Coronary artery (tissue), 2 donors: ENCODE results near the gene PTPRE.
A peak's percentile ranks its signal among the peaks of the same experiment; 100 is the strongest.

Experiments
- DNase-seq: peaks from one replicate; pipeline ENCODE4 v3.0.0-alpha.2; 2017; ENCODE audit warnings: low spot score
- H3K27ac ChIP-seq, 2 donors: fragments of 200-600 bp; sonication (generic); one replicate each; pipeline ENCODE4 v1.5.1; 2016 to 2019
- H3K4me3 ChIP-seq: fragments of 200-600 bp; sonication (generic); 2 replicates; pipeline ENCODE4 v1.5.1; 2016; ENCODE audit warnings: mild to moderate bottlenecking, moderate library complexity
- TF ChIP-seq, protein P1 (sequence below): fragments of 200-600 bp; sonication (generic); IDR thresholded peaks from one replicate; pipeline ENCODE4 v1.5.1; 2019; ENCODE audit warnings: antibody characterized with exemption

The PTPRE gene

DNA sequence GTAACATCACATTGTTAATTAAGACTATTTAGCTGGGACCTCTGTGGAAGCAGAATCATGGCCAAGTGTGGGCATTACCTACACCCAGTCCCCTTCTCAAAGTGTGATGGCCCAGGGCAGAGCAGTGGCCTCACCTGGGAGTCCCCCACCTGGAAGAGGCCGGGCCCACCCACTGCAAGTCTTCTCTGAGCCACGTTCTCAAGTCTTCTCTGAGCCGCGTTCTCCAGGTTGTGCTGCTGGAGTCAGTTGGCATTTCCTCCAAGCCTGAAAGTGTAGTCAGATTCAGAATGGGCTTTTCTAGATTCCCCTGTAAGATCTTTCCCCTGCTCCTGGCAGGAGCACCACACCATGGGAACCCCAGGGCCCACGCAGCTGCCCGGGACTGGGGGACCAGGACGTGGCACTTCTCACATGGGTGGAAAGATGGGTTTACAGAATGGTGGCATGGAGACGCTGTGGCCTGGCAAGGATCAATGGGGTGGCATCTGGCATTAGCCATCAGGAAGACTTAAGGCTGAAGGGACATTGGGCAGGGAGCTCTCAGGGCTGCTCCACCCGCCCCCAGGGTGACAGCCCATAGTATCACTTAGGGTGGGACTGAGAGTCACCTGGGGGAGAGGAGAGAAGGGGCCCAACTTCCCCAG lies 151.3 kb downstream of the PTPRE start:
- DNase-seq: peak; percentile 65
- Histone ChIP-seq H3K4me3 (no peak overlapping the region), H3K27ac (peak overlapping the region in 1 of 2 donors; percentile 30)
- TF ChIP-seq, protein P1, sequence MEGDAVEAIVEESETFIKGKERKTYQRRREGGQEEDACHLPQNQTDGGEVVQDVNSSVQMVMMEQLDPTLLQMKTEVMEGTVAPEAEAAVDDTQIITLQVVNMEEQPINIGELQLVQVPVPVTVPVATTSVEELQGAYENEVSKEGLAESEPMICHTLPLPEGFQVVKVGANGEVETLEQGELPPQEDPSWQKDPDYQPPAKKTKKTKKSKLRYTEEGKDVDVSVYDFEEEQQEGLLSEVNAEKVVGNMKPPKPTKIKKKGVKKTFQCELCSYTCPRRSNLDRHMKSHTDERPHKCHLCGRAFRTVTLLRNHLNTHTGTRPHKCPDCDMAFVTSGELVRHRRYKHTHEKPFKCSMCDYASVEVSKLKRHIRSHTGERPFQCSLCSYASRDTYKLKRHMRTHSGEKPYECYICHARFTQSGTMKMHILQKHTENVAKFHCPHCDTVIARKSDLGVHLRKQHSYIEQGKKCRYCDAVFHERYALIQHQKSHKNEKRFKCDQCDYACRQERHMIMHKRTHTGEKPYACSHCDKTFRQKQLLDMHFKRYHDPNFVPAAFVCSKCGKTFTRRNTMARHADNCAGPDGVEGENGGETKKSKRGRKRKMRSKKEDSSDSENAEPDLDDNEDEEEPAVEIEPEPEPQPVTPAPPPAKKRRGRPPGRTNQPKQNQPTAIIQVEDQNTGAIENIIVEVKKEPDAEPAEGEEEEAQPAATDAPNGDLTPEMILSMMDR: no peak

DNA sequence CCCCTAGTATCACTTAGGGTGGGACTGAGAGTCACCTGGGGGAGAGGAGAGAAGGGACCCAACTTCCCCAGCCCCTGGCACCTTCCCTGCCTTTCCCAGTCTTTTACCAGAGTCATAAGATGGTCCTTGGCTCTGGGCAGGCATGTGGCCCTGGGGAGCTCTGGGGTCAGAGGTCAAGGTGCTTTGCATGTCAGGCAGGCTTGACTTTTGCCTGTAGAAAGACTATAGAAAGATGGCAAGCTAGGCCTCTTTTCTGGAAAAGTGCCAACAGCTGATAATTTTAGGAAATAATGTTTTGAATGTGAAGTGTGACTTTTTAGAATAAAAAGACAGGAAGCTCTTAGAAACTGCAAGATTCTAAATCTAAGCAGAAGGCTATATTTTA lies 151.8 kb downstream of the PTPRE start:
- TF ChIP-seq, protein P1: no peak
- DNase-seq: no peak
- H3K27ac ChIP-seq: peak overlapping the region in 1 of 2 donors; percentile 42
- H3K4me3 ChIP-seq: no peak overlapping the region

DNA sequence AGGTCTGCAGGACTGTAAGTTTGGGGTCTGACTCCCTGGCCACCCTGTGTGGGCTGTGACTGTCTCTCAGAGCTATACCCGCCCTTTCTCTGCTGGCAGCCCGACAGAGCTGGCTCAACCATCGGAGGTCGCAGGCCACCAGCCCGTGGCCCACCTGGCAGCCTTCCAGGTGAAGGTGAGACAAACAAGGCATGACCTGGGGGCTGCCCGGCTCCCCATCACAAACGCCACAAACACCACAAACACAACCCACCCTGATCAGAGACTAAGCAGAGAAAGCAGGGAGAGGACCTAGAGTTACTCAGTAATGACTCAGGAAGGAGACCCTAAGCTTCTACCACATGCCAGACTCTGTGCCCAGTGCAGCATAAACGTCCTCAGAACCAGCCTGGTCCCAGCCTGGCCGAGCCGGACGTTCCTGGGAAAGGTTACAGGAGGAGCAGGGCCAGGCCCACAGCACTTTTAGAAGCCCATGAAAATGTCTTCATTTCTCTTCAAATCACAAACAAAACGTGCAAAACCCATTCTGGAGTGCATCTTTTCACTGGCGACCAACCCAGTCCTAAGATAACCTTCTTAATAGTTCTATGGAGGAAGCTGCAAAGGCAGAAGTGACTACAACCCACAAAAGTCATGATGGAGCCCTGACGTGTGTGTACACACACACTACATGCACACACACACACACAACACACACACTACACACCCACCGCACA lies 152.5 kb downstream of the PTPRE start:
- Histone ChIP-seq H3K4me3 (no peak overlapping the region), H3K27ac (peak overlapping the region; percentile 4 to 66)
- DNase-seq: peak; percentile 72
- TF ChIP-seq, protein P1: no peak

DNA sequence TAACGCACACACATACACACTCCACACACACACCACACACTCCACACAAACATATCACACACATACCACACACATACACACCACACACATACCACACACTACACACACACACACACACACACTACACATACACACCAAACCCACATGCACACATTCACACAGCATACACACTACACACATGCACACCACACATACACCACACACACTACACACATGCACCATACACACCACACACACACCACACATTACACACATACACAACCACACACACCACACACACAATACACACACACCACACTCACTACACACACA lies 153.0 kb downstream of the PTPRE start:
- Histone ChIP-seq H3K27ac (peak overlapping the region in 1 of 2 donors; percentile 66), H3K4me3 (no peak overlapping the region)
- DNase-seq: peak; percentile 29
- TF ChIP-seq, protein P1: no peak

DNA sequence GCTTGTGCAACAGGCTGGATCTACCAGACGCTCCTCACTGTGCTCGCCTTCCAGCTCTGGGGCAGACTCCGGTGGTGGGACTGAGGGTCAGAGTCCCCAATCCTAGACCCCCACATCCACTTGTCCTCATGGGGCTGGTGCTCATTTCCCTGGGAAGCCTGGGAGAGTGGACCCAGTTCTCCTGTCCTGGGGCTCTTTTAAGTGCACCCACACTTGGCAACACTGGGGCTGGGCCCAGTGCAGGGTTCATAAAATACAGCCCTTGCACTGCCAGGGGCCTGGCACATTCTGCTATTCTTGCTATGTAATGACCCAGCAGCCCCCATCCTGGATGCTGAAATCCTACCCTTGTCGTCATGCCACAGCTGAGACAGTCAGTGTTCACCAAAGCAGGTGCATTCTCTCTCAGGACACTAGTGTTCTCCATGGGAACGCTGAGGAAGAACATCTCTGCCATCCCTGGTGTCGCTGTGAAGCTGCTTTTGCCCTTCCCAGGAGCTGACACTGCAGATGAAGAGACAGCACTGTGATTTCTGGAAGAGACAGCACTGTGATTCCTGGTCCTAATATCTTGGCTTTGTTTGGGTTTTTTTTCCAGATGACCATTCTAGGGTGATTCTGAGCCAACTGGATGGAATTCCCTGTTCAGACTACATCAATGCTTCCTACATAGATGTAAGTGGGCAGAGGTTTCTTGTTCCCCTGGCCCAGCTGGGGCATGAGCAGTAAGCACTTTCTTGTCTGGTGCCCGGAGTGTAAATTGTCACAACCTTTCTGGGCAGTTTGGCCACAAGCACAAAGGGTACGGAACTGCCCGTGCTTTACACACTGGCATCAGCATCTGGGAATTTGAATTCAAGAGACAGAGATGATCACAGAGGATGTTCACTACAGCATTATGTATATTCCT lies 153.7 kb downstream of the PTPRE start:
- peak; percentile 62 for DNase-seq
- H3K27ac ChIP-seq: peak overlapping the region in 1 of 2 donors; percentile 66
- no peak overlapping the region for H3K4me3 ChIP-seq
- TF ChIP-seq, protein P1: no peak

DNA sequence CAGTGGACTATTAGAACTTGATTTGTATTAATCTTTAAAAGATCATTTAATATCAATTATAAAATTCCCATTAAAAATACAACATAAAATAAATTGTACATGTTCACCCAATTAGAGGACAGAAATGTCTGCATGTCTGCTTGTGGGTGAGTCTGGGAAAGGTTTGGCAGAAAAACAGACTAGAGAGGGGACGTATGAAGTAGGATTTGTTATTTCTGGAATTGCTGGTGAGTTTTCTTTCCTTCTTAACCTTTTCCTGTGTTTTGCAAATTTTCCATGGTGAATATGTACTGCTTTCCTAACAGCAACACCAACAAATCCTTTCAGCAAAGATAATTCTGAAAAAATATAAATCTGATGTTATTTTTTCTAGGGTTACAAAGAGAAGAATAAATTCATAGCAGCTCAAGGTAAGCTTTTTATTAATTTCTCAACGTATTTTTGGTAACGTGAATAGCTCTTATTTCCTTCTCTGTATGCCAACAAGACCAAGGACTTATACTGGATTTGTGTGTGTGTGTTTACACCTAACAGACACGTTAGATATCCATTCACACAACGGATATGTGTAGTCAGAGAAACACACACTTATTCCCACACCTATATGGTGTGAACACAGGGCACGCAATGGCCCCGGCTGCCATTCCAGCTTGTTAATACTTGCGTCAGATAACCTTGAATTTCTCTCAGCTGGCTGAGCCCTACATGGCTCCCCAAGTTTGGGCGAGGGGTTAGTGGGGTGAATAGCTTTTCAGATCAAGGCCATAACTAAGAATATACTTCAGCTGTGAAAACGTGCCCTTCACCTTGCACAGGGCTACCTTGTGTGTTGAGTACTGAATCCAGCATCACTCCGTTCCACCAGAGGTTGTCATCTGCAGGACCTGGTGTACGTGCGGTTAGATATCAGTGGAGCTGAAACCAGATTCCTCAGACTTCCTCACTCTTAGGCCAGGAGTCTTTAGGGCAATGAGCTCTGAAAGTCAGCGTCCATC lies 154.7 kb downstream of the PTPRE start:
- TF ChIP-seq, protein P1: no peak
- Histone ChIP-seq H3K4me3 (no peak overlapping the region), H3K27ac (peak overlapping the region in 1 of 2 donors; percentile 81)
- peak; percentile 54 for DNase-seq
